Measurements from ENCODE around the gene INPP5D. TPM values are rescaled to one million over a fixed set of nuclear protein-coding genes. Genes with fewer than 3 reads are reported as not detected.

Gene INPP5D
- total RNA-seq, 1 donor from 2014 or later, result 2.2 TPM

GRCh38 chr2:233145726-233146125 is 85.6 kb downstream of the INPP5D start:
- Mint-ChIP-seq H3K4me3 (ENCODE audit: unreplicated experiment) (no peak overlapping the region), H3K36me3 (ENCODE audit: unreplicated experiment) (no peaks in the 10 kb centered on the region), H3K4me1 (ENCODE audit: low read depth, unreplicated experiment) (no peaks in the 10 kb centered on the region), H3K9me3 (ENCODE audit: unreplicated experiment) (no peaks in the 10 kb centered on the region), H3K27me3 (ENCODE audit: unreplicated experiment) (peaks cover 13% of the 10 kb centered on the region), H3K27ac (ENCODE audit: unreplicated experiment) (no peak overlapping the region)
- TF ChIP-seq CTCF (IDR thresholded peaks at IDR 0.05; ENCODE audit: partially characterized antibody, unreplicated experiment), result no peak
- DNase-seq, result no peak

GRCh38 chr2:233146194-233146593 is 86.1 kb downstream of the INPP5D start:
- no peak for TF ChIP-seq CTCF (IDR thresholded peaks at IDR 0.05; ENCODE audit: partially characterized antibody, unreplicated experiment)
- H3K27me3 Mint-ChIP-seq (ENCODE audit: unreplicated experiment), result peaks cover 11% of the 10 kb centered on the region
- H3K4me1 Mint-ChIP-seq (ENCODE audit: low read depth, unreplicated experiment), result no peaks in the 10 kb centered on the region
- H3K9me3 Mint-ChIP-seq (ENCODE audit: unreplicated experiment), result no peaks in the 10 kb centered on the region
- no peak overlapping the region for H3K27ac Mint-ChIP-seq (ENCODE audit: unreplicated experiment)
- no peak overlapping the region for H3K4me3 Mint-ChIP-seq (ENCODE audit: unreplicated experiment)
- H3K36me3 Mint-ChIP-seq (ENCODE audit: unreplicated experiment), result no peaks in the 10 kb centered on the region
- no peak for DNase-seq

GRCh38 chr2:233147136-233147828 is 87.1 kb downstream of the INPP5D start:
- no peak overlapping the region for H3K4me3 Mint-ChIP-seq (ENCODE audit: unreplicated experiment)
- H3K9me3 Mint-ChIP-seq (ENCODE audit: unreplicated experiment), result no peaks in the 10 kb centered on the region
- no peak overlapping the region for H3K27ac Mint-ChIP-seq (ENCODE audit: unreplicated experiment)
- no peak for TF ChIP-seq CTCF (IDR thresholded peaks at IDR 0.05; ENCODE audit: partially characterized antibody, unreplicated experiment)
- no peaks in the 10 kb centered on the region for H3K4me1 Mint-ChIP-seq (ENCODE audit: low read depth, unreplicated experiment)
- H3K27me3 Mint-ChIP-seq (ENCODE audit: unreplicated experiment), result peaks cover 9% of the 10 kb centered on the region
- DNase-seq, result no peak
- no peaks in the 10 kb centered on the region for H3K36me3 Mint-ChIP-seq (ENCODE audit: unreplicated experiment)

GRCh38 chr2:233147829-233148167 is 87.7 kb downstream of the INPP5D start:
- no peaks in the 10 kb centered on the region for H3K36me3 Mint-ChIP-seq (ENCODE audit: unreplicated experiment)
- peaks cover 9% of the 10 kb centered on the region for H3K27me3 Mint-ChIP-seq (ENCODE audit: unreplicated experiment)
- H3K27ac Mint-ChIP-seq (ENCODE audit: unreplicated experiment), result no peak overlapping the region
- H3K4me1 Mint-ChIP-seq (ENCODE audit: low read depth, unreplicated experiment), result no peaks in the 10 kb centered on the region
- H3K4me3 Mint-ChIP-seq (ENCODE audit: unreplicated experiment), result no peak overlapping the region
- no peaks in the 10 kb centered on the region for H3K9me3 Mint-ChIP-seq (ENCODE audit: unreplicated experiment)
- no peak for DNase-seq
- no peak for TF ChIP-seq CTCF (IDR thresholded peaks at IDR 0.05; ENCODE audit: partially characterized antibody, unreplicated experiment)

GRCh38 chr2:233148354-233148753 is 88.2 kb downstream of the INPP5D start:
- H3K9me3 Mint-ChIP-seq (ENCODE audit: unreplicated experiment), result no peaks in the 10 kb centered on the region
- peaks cover 7% of the 10 kb centered on the region for H3K27me3 Mint-ChIP-seq (ENCODE audit: unreplicated experiment)
- no peak for TF ChIP-seq CTCF (IDR thresholded peaks at IDR 0.05; ENCODE audit: partially characterized antibody, unreplicated experiment)
- H3K27ac Mint-ChIP-seq (ENCODE audit: unreplicated experiment), result no peak overlapping the region
- no peaks in the 10 kb centered on the region for H3K4me1 Mint-ChIP-seq (ENCODE audit: low read depth, unreplicated experiment)
- no peak overlapping the region for H3K4me3 Mint-ChIP-seq (ENCODE audit: unreplicated experiment)
- H3K36me3 Mint-ChIP-seq (ENCODE audit: unreplicated experiment), result no peaks in the 10 kb centered on the region
- no peak for DNase-seq
